GM12872 (cell line): ENCODE results near the gene KANTR.

Source experiments
- TF ChIP-seq, protein P1 (sequence below): IDR thresholded peaks from 3 replicates; pipeline ENCODE4 v1.5.1; 2011; ENCODE audit warnings: low read depth, mild to moderate bottlenecking, low read length, moderate library complexity; ENCODE audit not compliant: insufficient read depth

KANTR gene, protein sequence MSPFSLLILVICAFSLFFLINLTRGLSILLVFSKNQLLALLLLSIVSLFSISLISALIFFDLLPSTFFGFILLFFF

DNA sequence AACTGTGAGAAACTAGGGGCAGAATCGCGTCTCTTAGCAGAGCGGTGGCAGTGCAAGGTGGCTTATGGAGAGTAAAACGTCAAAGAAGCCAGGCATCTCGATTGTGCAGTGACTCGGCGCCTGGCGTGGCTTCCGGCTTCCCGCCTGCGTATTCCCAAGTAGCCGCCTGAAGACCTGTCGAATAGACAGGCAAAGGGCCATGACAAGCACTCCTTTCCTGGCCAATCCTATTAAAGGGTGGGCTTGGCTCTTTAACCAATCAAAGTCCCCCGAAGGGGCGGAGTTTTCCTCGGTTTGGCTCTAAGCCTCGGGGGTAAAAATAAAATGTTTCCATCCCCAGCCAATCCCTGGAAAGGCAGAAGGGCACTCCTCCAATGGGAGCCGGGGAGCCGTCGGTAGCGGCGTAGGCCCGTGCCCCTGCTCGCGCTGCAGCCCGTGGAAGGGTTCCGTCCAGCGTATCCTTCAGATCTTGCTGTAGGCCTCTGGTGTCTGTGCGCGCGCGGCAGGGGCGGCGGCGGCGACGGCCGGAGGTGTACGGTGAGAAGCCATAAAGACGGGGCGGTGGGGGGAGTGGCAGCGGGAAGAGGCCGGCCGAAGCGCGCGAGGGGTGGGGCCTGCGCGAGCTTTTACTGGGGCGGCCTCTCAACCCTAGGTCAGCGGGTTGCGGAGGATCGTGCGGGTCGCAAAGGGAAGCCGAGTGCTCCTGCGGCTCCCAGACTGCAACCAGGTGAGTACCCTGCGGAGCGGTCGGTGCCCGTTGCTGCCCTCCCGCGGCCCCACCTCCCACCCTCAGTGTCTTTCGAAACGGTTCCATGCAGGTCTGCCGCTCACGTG lies at the start of gene KANTR:
Gene KANTR (plus strand): TSS at position 395 of the 834 bp plus-strand sequence. CDS start 30,131 bp downstream, outside the sequence.
- TF ChIP-seq, protein P1, sequence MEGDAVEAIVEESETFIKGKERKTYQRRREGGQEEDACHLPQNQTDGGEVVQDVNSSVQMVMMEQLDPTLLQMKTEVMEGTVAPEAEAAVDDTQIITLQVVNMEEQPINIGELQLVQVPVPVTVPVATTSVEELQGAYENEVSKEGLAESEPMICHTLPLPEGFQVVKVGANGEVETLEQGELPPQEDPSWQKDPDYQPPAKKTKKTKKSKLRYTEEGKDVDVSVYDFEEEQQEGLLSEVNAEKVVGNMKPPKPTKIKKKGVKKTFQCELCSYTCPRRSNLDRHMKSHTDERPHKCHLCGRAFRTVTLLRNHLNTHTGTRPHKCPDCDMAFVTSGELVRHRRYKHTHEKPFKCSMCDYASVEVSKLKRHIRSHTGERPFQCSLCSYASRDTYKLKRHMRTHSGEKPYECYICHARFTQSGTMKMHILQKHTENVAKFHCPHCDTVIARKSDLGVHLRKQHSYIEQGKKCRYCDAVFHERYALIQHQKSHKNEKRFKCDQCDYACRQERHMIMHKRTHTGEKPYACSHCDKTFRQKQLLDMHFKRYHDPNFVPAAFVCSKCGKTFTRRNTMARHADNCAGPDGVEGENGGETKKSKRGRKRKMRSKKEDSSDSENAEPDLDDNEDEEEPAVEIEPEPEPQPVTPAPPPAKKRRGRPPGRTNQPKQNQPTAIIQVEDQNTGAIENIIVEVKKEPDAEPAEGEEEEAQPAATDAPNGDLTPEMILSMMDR = no peak

DNA sequence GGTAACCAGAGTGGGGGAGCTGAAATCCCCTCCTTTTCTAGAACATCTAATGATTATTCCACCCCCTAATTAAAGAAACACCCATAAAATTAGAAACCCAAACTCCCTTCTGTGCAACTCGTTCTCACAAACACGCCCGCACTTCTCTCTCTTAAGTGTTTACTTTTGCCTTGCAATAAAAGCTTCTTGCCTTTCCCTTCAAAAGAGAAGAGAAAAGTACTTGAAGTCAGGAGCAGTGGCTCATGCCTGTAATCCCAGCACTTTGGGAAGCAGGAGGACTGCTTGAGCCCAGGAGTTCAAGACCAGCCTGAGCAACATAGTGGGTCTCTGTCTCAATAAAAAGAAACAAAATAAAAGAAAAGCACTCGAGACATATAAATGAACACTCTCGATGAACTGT lies 48.9 kb upstream of the KANTR start:
- TF ChIP-seq, protein P1 = no peak

DNA sequence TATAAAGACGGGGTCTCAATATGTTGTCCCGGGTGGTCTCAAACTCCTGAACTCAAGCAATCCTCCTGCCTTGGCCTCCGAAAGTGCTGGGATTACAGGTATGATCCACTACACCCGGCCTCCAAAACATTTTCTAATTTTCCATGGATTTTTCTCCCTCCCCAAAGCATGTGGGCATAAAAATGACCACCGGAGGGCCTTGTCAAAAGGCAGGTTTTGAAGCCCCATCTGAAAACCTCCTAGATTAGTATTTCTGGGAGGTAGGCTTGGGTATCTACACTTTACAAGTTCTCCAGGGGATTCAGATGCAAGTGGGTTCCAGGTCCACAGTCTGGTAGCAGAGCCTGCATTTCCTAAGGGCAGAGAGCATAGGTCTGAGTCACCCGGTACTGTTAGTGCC lies 46.7 kb upstream of the KANTR start:
- TF ChIP-seq, protein P1 = 0 out of 3 replicates have a peak, but pooled peaks have one; percentile 11

DNA sequence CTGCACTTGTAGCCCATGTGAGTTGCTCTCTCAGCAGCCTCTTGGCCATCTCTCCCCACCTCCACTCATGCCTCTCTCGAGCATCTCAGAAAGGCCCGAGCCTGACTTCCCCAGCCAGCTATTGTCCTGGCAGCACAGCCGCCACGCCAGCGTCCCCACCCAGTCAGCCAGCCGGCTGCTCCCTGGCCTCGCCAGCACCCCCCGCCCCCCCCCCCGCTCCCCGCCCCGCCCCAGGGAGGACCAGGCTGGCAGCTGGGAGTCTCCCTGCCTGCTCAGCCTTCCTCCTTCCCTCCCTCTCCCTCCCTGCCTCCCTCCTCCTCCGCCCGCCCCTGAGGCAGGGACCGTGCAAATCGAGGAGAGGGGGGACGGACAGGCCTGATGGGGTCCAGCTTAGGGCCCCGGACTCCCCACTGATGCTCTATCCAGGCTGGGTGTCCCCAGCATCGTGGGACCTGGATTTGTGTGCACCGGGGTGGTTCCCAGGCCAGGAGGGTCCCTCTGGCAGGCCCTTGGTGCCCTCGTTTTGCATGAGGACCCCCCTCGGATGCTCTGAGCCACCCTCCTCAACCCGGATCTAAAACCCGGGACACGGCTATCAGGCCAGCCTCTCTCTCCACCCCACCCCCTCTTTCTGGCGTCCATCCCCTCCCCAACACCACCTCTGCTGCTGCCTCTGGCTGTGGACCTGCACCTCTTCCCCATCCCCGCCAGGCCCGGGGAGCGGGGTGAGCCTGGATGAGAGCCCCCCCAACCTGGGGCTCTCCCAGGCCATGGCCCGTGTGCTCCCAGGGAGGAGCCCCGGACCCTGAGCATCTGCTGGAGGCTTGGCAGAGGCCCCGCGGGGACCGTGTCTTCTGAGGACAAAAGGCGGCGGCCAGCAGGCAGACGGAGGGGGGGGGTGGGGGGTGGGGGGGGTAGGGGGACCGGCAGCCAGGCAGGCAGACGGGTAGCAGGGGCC lies 45.5 kb upstream of the KANTR start, which contains the start of gene GPR173:
Gene GPR173 (plus strand): TSS at position 621 of the 958 bp plus-strand sequence. CDS start 27,833 bp downstream, outside the sequence.
- TF ChIP-seq, protein P1 = no peak

DNA sequence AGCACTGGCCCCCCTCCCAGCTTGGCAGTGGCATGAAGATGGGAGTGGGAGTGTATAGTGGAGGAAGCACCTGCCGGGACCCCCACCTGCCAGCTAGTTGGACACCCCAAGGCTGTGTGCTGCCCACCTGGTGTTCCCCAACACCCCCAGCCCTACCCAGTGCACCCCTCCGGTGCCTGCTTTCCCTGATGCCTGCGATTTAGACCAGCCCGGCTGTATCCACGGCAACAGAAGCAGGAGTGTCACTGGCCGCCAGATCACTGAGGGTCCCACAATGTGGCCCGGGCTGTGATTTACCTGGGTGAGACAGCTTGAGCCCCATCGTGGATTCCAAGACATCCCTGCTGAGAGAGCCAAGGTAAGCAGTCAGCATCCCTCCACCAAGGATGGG lies 44.8 kb upstream of the KANTR start:
- TF ChIP-seq, protein P1 = no peak

DNA sequence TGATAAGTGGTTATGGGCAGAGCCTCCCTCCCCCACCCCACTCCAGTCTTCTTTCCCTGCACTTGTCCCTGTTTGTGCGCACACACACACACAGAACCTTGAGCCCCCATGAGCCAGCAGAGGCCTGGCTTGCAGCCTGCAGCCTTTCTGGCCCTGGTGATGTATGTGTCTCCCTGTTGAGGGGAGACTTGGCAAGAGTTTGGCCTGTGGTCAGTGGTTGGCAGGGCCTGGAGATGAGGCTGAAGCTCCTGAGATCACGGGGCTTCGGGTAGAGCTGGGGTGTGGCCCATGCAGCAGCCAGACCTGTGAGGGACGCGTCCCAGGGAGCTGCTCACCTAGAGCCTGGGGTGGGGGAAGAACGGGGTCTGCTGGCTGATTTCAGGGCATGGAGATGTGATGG lies 43.1 kb upstream of the KANTR start:
- TF ChIP-seq, protein P1 = no peak

DNA sequence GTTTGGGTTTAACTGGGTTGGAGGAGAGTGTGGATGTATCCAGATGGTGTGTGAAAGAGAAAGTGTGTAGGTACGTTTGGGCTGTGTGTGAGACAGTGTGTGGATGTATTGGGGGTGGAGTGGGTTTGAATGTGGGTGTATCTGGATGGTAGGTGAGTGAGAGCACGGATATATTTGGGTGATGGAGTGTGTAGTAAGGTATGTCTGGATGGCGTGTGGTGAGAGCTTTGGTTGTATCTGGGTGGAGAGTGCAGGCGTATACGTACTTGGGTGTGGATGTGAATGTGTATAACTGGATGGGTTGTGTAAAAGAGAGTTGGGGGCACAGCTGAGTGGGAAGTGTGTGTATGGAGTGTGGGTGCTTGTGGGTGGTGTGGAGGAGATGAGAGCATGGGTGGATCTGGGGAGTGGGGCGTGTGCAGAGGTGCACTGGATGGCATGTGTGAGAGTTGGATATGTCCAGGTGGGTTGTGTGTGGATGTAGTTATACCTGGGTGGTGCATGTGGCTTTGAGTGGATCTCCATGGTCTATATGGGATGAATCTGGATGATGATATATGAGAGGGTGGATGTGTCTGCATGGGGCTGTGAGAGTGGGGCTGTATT lies 38.6 kb upstream of the KANTR start:
- TF ChIP-seq, protein P1 = no peak
